ENCODE data around the gene GFOD2.
"Not testable (repeated sequence)": the region's sequence is repeated elsewhere in the genome, so short reads cannot be mapped to it uniquely, and the experiment has no call there.

The GFOD2 gene

GRCh38 chr16:67719048-67719777 lies at the start of gene GFOD2:
TSS of gene GFOD2 (minus strand) at chr16:67719316. CDS start at chr16:67685715, 33,601 bp downstream.
- DNase-seq (ENCODE audit: low read depth in 2 of 2) = peak; percentile 99 to 100

GRCh38 chr16:67767953-67768352 lies 48.8 kb upstream of the GFOD2 start:
- DNase-seq (ENCODE audit: low read depth in 2 of 2) = no peak

DNA sequence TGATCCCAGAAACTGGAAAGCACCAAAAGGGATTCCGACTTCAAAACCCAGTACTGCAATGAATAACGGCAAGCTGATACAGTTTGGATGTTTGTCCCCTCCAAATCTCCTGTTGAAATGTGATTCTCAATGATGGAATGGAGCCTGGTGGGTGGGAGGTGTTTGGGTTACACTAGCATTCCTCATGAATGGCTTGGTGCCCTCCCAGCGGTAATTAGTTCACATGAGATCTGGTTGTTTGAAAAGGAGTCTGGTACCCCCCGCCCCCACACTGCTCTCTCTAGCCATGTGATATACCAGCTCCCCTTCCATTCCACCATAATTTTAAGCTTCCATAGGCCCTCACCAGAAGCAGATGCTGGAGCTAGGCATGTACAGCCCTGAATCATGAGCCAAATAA lies 47.2 kb upstream of the GFOD2 start:
- no peak for DNase-seq (ENCODE audit: low read depth in 2 of 2)

- no peak for DNase-seq (ENCODE audit: low read depth in 2 of 2)
Measured at GRCh38 chr16:67764158-67764667, 45.1 kb upstream of the GFOD2 start.

- DNase-seq (ENCODE audit: low read depth in 2 of 2) = no peak
Measured at GRCh38 chr16:67763066-67763465, 44.0 kb upstream of the GFOD2 start.

DNA sequence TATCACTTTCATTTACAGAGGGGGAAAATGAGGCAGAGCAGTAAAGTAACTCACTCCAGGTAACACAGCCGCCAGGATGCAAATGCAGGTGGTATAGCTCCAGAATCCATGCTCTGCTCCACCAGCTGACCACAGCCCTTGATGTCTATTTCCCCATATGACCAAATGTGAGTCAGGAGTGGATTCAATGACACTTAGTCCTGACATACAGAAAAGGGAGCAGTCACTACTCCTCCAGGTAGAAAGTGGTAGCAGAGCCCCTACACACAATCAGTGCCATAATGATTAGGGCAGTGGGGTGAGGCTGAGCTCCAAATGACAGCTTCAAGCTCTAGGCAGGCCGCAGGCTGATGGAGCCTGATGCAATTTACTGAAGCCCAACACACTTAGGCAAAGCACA lies 43.3 kb upstream of the GFOD2 start:
- no peak for DNase-seq (ENCODE audit: low read depth in 2 of 2)

GRCh38 chr16:67761924-67762323 lies 42.8 kb upstream of the GFOD2 start:
- DNase-seq (ENCODE audit: low read depth in 2 of 2) = no peak

- DNase-seq (ENCODE audit: low read depth in 2 of 2) = no peak
Measured at GRCh38 chr16:67760956-67761230, 41.8 kb upstream of the GFOD2 start.

DNA sequence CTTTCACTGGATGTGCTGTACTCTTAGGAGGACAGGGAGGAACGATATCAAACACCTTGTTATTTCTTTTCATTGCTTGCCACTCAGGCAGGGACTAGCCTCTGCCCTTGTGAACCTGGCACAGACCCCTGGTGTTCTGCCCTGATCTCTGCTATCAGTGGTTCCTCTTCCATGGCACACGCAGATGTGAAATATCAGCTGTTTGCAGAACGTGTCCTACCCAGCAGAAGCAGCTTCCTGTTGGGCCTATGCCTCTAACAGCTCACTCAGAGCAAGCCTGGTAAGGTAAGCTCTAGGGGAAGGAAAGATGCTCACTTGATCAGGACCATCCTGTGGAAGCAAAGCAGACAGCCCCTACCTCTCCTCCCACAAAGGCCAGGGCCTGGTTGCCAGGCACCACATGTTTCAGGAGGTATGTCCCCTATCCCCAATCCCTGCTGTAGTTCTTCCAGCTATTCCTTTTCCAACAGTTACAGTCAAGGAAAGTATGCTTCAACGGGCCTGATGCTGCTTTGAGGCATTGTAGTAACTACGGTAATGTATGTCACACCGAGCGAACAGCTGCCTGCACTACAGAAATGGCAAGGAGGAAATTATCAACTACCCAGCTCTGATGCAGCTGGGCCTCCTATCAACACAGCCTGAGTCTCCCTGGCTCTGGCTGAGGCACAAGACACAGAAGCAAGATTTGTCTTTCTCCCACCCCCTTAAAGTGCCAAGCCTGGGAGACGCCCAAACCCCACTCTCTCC lies 41.3 kb upstream of the GFOD2 start:
- no peak for DNase-seq (ENCODE audit: low read depth in 2 of 2)

GRCh38 chr16:67758966-67759365 lies 39.9 kb upstream of the GFOD2 start:
- no peak for DNase-seq (ENCODE audit: low read depth in 2 of 2)

DNA sequence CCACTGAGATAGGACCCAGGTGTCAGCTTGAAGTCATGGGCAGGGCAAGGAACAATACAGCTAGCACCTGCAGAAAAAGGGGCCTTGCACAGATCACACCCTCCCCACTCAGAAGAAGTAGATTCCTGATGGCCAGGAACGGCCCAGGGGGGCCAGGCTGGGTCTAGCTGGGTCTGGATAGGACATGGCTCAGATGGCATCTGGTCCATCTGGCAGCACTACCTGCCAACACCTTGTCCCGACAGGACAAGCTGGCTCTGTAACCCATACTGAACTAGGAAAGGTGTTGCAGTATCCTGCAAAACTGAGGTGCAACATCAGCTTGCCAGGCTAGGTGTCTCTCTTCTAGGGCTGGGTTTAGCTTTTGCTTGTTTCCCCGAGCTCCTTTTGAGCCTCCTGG lies 38.9 kb upstream of the GFOD2 start:
- no peak for DNase-seq (ENCODE audit: low read depth in 2 of 2)

- no peak for DNase-seq (ENCODE audit: low read depth in 2 of 2)
Measured at GRCh38 chr16:67752641-67753040, 33.5 kb upstream of the GFOD2 start.

DNA sequence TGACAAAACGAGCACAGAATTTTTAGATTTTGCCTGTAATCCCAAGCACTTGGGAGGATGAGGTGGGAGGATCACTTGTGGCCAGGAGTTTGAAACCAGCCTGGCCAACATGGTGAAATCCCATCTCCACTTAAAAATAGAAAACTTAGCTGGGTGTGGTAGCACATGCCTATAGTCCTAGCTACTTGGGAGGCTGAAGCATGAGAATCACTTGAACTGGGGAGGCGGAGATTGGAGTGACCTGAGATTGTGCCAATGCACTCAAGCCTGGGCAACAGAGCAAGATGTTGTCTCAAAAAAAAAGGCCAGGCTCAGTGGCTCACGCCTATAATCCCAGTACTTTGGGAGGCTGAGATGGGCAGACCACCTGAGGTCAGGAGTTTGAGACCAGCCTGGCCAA lies 32.2 kb upstream of the GFOD2 start:
- DNase-seq (ENCODE audit: low read depth in 2 of 2) = not testable (repeated sequence)

DNA sequence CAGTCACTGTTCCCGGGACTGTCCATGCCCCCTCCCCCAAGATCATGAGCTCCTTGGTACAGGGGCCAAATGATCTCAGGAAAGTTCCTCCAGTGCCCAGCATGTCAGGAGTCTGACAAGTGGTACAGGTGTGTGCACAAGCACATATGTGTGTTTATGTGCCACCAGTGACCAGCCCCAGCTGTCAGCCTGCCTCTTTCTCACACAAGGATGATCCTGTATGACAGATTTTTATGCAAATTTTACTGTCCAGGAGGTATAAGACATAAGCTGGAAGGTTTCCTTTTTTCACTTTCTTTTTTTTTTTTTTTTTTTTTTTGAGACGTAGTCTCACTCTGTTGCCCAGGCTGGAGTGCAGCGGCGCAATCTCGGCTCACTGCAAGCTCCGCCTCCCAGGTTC lies 31.4 kb upstream of the GFOD2 start:
- DNase-seq (ENCODE audit: low read depth in 2 of 2) = no peak

DNA sequence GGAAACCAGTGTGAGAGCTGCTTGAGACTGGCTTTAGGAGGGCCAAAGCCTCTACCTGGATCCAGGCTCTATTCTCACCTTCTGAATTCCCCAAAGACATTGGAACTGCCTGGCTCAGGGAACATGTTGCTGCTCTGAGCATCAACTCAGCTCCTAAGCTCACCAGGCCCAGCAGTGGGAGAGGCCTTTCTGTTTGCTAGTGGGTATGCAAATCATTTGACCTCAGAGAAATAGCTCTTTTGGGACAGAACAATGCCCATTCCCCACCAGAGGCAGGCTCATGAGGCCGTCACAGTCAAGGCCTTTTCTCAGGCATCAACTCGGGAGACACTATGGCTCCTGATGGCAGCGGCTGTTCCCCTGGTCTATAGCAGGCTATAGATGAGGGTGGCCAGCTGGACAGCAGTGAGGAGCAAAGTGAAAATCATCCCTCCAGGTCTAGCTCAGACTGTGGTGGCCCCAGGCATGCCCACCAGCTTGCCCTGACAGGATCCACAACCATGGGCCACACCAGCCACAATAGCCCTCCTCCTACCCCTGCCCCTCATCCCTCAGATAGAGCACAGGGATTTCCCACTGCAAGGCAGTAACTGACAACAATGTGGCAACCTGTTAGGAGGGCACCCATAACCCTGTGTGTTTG lies 30.4 kb upstream of the GFOD2 start:
- no peak for DNase-seq (ENCODE audit: low read depth in 2 of 2)

DNA sequence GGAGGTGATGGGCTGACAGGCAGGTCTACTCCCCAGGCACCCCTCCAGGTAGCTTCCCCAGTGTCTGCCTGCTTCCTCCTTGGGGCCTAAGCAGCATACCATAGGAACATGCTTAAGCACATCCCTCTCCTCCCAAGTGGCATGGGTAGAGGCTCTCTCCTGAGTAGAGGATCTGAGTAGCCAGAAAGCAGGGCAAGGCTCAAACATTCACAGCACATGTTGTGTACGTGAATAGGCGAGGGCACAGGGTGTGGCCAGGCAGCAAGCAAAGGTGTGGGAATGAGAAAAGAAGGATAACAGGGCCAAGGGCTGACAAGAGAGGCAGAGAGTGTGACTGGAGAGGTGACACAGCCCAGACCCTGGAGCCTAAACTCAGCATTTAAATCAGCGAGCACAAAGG lies 29.7 kb upstream of the GFOD2 start:
- DNase-seq (ENCODE audit: low read depth in 2 of 2) = no peak

- DNase-seq (ENCODE audit: low read depth in 2 of 2) = no peak
Measured at GRCh38 chr16:67746846-67747245, 27.7 kb upstream of the GFOD2 start.

DNA sequence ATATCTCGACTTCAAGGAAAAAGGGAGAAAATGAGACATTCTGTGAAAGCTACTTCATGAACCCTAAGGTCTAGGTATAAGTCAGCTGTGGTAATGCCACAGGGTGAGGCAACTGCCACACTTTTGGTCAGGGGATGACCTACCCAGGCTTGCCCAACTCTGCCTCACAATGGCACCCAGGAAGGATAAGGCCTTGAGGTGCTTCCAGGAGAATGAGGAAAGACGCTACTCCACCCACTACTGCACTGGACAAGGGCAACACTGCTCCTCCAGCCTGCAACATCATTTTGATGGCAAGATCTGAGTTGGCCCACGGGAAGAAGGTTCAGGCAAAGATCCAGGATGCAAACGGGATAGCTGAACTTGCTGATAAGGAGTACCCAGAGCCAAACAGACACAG lies 22.0 kb upstream of the GFOD2 start:
- no peak for DNase-seq (ENCODE audit: low read depth in 2 of 2)

- DNase-seq (ENCODE audit: low read depth in 2 of 2) = no peak
Measured at GRCh38 chr16:67740391-67740790, 21.3 kb upstream of the GFOD2 start.

GRCh38 chr16:67736858-67737257 lies 17.7 kb upstream of the GFOD2 start:
- no peak for DNase-seq (ENCODE audit: low read depth in 2 of 2)

- no peak for DNase-seq (ENCODE audit: low read depth in 2 of 2)
Measured at GRCh38 chr16:67734731-67735201, 15.7 kb upstream of the GFOD2 start.

- DNase-seq (ENCODE audit: low read depth in 2 of 2) = no peak
Measured at GRCh38 chr16:67733734-67734470, 14.8 kb upstream of the GFOD2 start.
